B cell (primary cell): Measurements from ENCODE around the gene SPEG. TPM values are rescaled to one million over a fixed set of nuclear protein-coding genes. Genes with fewer than 3 reads are reported as not detected.

Experiments
- ATAC-seq: fragments of 200-7000 bp; cut with Tn5 transposase; one replicate; pipeline ENCODE4 v1.10.0; 2021; ENCODE audit warnings: low read depth, mild to moderate bottlenecking, moderate number of reproducible peaks, moderate library complexity
- CTCF ChIA-PET: fragments of 350-600 bp; sonication (Branson Sonifier 250); formaldehyde crosslinking; loops from one replicate; lab custom pipeline; 2021; ENCODE audit warnings: antibody characterized with exemption, inconsistent platforms; lab: Charles Lee
- POLR2A ChIA-PET: fragments of 350-600 bp; sonication (Branson Sonifier 250); formaldehyde crosslinking; loops from one replicate; lab custom pipeline; 2021; ENCODE audit warnings: antibody characterized with exemption; lab: Charles Lee
- DNase-seq: peaks from one replicate; pipeline ENCODE4 v3.0.0; 2013
- H2AFZ ChIP-seq: 2 replicates; pipeline ENCODE4 v1.6.1; 2012; ENCODE audit warnings: mild to moderate bottlenecking, low read depth, low read length; ENCODE audit not compliant: insufficient read depth, poor library complexity, severe bottlenecking
- H3K27ac ChIP-seq, 2 donors: 1 replicate in 1 of 2; 2 replicates in 1 of 2; pipeline ENCODE4 v1.5.1; 2012 to 2013; ENCODE audit warnings: low read length in 2 of 2, mild to moderate bottlenecking in 2 of 2, moderate library complexity in 1 of 2
- H3K27me3 ChIP-seq, 4 experiments: fragments of 200-600 bp in 1 of 4; sonication (generic) in 1 of 4; replicated peaks in 1 of 4; 1 replicate in 2 of 4; 2 replicates in 2 of 4; pipeline versions ENCODE4 v1.6.1 to v1.7.0; 2013 to 2016; ENCODE audit warnings: low read length in 3 of 4, mild to moderate bottlenecking in 2 of 4, mixed read lengths in 1 of 4, moderate library complexity in 1 of 4; ENCODE audit not compliant: insufficient read depth in 4 of 4, control insufficient read depth in 3 of 4; ENCODE audit errors: control extremely low read depth in 1 of 4
- H3K36me3 ChIP-seq, 2 experiments: replicated peaks in 1 of 2; 1 replicate in 1 of 2; 2 replicates in 1 of 2; pipeline versions ENCODE4 v1.6.1 to v1.7.1; 2013; ENCODE audit warnings: low read length in 1 of 2; ENCODE audit not compliant: insufficient read depth in 2 of 2, control insufficient read depth in 1 of 2; ENCODE audit errors: control extremely low read depth in 1 of 2, extremely low read depth in 1 of 2
- H3K4me1 ChIP-seq, 2 donors: fragments of 200-600 bp in 1 of 2; sonication (generic) in 1 of 2; 1 replicate in 1 of 2; 2 replicates in 1 of 2; pipeline versions ENCODE4 v1.5.1 to v1.6.1; 2013 to 2017; ENCODE audit warnings: low read length in 2 of 2; ENCODE audit not compliant: control insufficient read depth in 2 of 2, insufficient read depth in 2 of 2
- H3K4me2 ChIP-seq: replicated peaks from 2 replicates; pipeline ENCODE3; 2012; ENCODE audit warnings: mild to moderate bottlenecking, low read depth, low read length; ENCODE audit not compliant: poor library complexity, severe bottlenecking
- H3K4me3 ChIP-seq, 5 experiments: fragments of 200-600 bp in 1 of 5; sonication (generic) in 1 of 5; 1 replicate in 3 of 5; 2 replicates in 2 of 5; pipeline versions ENCODE4 v1.5.1 to v1.7.0; 2011 to 2016; ENCODE audit warnings: low read length in 4 of 5, mild to moderate bottlenecking in 4 of 5, low read depth in 2 of 5, control low read depth in 1 of 5, moderate library complexity in 1 of 5; ENCODE audit not compliant: insufficient read depth in 1 of 5; ENCODE audit errors: control extremely low read depth in 1 of 5, extremely low read depth in 1 of 5
- H3K79me2 ChIP-seq: fragments of 200-600 bp; sonication (generic); one replicate; pipeline ENCODE4 v1.6.0; 2016; ENCODE audit warnings: low read length; ENCODE audit not compliant: control insufficient read depth, insufficient read depth
- H3K9ac ChIP-seq: fragments of 200-600 bp; sonication (generic); 2 replicates; pipeline ENCODE4 v1.6.1; 2017; ENCODE audit warnings: mild to moderate bottlenecking, low read length, moderate library complexity
- H3K9me3 ChIP-seq, 3 donors: one replicate each; pipeline versions ENCODE4 v1.6.1 to v1.7.1; 2013; ENCODE audit warnings: low read length in 2 of 3; ENCODE audit not compliant: control insufficient read depth in 2 of 3, insufficient read depth in 1 of 3; ENCODE audit errors: control extremely low read depth in 1 of 3
- H4K20me1 ChIP-seq: 2 replicates; pipeline ENCODE4 v1.6.0; 2012; ENCODE audit warnings: mild to moderate bottlenecking, low read length; ENCODE audit not compliant: insufficient read depth, control insufficient read depth, poor library complexity, severe bottlenecking
- H3K27ac Mint-ChIP-seq: one replicate; pipeline ENCODE4 v1.8.0; 2021; ENCODE audit warnings: mixed read lengths
- H3K27me3 Mint-ChIP-seq: one replicate; pipeline ENCODE4 v1.8.0; 2021; ENCODE audit warnings: mixed read lengths
- H3K4me1 Mint-ChIP-seq: one replicate; pipeline ENCODE4 v1.8.0; 2021; ENCODE audit warnings: mixed read lengths
- H3K4me3 Mint-ChIP-seq: one replicate; pipeline ENCODE4 v1.8.0; 2021; ENCODE audit warnings: mixed read lengths
- H3K9me3 Mint-ChIP-seq: one replicate; pipeline ENCODE4 v1.8.0; 2022; ENCODE audit warnings: mixed read lengths; ENCODE audit not compliant: insufficient read depth
- CTCF ChIP-seq: fragments of 200-600 bp; IDR thresholded peaks from one replicate; pipeline ENCODE4 v1.8.0; 2022; ENCODE audit warnings: antibody characterized with exemption, mild to moderate bottlenecking
- EZH2 ChIP-seq: IDR thresholded peaks from 2 replicates; pipeline ENCODE4 v1.6.1; 2012; ENCODE audit warnings: borderline replicate concordance, low read depth, mild to moderate bottlenecking, moderate library complexity, low read length; ENCODE audit not compliant: insufficient read depth, poor library complexity, severe bottlenecking
- WGBS: methylation state at CpG from one replicate; pipeline ENCODE4 v1.1.5; 2013; ENCODE audit warnings: missing lambda C conversion rate; ENCODE audit not compliant: insufficient coverage; 5-methylcytosine and 5-hydroxymethylcytosine counted together
- intact Hi-C: fragments of 100-400 bp; cut with micrococcal nuclease; formaldehyde crosslinking; loops from one replicate; pipeline ENCODE4 v1.10.0; 2022
- polyA plus RNA-seq: library from polyadenylated mRNA; depleted of rRNA; stranded (reverse); fragments of >200 nt; gene quantifications from 2 replicates; pipeline ENCODE4 v1.2.3, GENCODE V29; 2012
- total RNA-seq, 2 donors: library from RNA; stranded (reverse); fragments of 120-200 nt in 1 of 2; gene quantifications; 1 replicate in 1 of 2; 2 replicates in 1 of 2; pipeline versions ENCODE4 v1.2.3 to v1.2.4, GENCODE V29; 2013 to 2022

The SPEG gene
- total and polyA plus RNA-seq, 2 donors (not counting 1 experiment from before 2014, with no cell fraction given): 0.03 to 0.74 TPM

- Histone ChIP-seq H4K20me1 (no peaks in the 10 kb centered on the region), H3K9ac (no peak overlapping the region), H2AFZ (no peak overlapping the region), H3K27ac (no peak overlapping the region), H3K9me3 (no peaks in the 10 kb centered on the region), H3K36me3 (no peaks in the 10 kb centered on the region), H3K4me2 (no peak overlapping the region), H3K4me3 (no peak overlapping the region), H3K4me1 (peaks cover 6 to 16% of the 10 kb centered on the region in 2 donors), H3K27me3 (peaks cover 0 to 40% (median 21%) of the 10 kb centered on the region in 4 experiments), H3K79me2 (no peaks in the 10 kb centered on the region)
- DNase-seq: no peak
- WGBS: 85% methylated on average over 5 of the region's 5 CpGs
- H3K27me3 Mint-ChIP-seq: peaks cover 55% of the 10 kb centered on the region
- no peaks in the 10 kb centered on the region for H3K9me3 Mint-ChIP-seq
- no peak overlapping the region for H3K27ac Mint-ChIP-seq
- intact Hi-C loops: no loop called here
- ChIA-PET CTCF (interaction anchor here (1.2 kb wide), 1 partner anchor 14 kb away, joined by 3 read pairs; no protein-coding TSS in a partner anchor), POLR2A (no interaction called here)
- peaks cover 22% of the 10 kb centered on the region for H3K4me1 Mint-ChIP-seq
- no peak for ATAC-seq
- no peak for TF ChIP-seq EZH2
- no peak for TF ChIP-seq CTCF
- no peak overlapping the region for H3K4me3 Mint-ChIP-seq
These were observed 10.6 kb downstream of the SPEG start for GRCh38 chr2:219445220-219445640.

- intact Hi-C loops: no loop called here
- Mint-ChIP-seq H3K9me3 (no peaks in the 10 kb centered on the region), H3K27me3 (peaks cover 57% of the 10 kb centered on the region), H3K4me1 (peaks cover 18% of the 10 kb centered on the region), H3K4me3 (no peak overlapping the region), H3K27ac (no peak overlapping the region)
- no peak overlapping the region for H3K9ac ChIP-seq
- H3K4me1 ChIP-seq: peaks cover 5 to 16% of the 10 kb centered on the region in 2 donors
- DNase-seq (no peak), ATAC-seq (no peak)
- ChIA-PET POLR2A (no interaction called here), CTCF (no interaction called here)
- no peak overlapping the region for H3K4me3 ChIP-seq
- H3K4me2 ChIP-seq: no peak overlapping the region
- no peaks in the 10 kb centered on the region for H3K9me3 ChIP-seq
- peaks cover 0 to 34% (median 19%) of the 10 kb centered on the region in 4 experiments for H3K27me3 ChIP-seq
- TF ChIP-seq EZH2 (no peak), CTCF (no peak)
- H3K36me3 ChIP-seq: no peaks in the 10 kb centered on the region
- H4K20me1 ChIP-seq: no peaks in the 10 kb centered on the region
- no peak overlapping the region for H3K27ac ChIP-seq
- no peaks in the 10 kb centered on the region for H3K79me2 ChIP-seq
- WGBS: 58% methylated on average over 2 of the region's 6 CpGs
- H2AFZ ChIP-seq: no peak overlapping the region
These were observed 11.5 kb downstream of the SPEG start for GRCh38 chr2:219446101-219446504.
